ENCODE results near the gene MRPL51.
"Not testable (repeated sequence)": the region's sequence is repeated elsewhere in the genome, so short reads cannot be mapped to it uniquely, and the experiment has no call there.

The MRPL51 gene

DNA sequence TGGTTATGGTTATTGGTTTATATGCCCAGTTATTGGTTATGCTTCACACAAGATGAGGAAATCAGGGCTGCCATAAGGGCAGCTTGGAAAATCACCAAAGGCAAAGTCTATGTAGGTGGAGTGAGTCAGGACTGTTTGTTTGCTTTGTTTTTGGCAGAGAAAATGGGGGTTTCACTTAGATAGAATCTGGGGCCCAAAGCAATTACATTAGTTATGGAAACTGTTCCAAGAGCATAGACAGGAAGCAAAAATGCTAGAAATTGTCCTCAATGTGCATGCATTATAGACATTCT lies 24.8 kb downstream of the MRPL51 start:
- H3K27ac ChIP-seq (ENCODE audit: insufficient read depth, low read depth, low read length, poor library complexity, severe bottlenecking): no peak overlapping the region
- no peak overlapping the region for H3K4me3 ChIP-seq (ENCODE audit: insufficient read depth, low read depth, low read length)
- H3K27me3 ChIP-seq (ENCODE audit: control insufficient read depth, insufficient read depth, low read length, poor library complexity, severe bottlenecking): peaks cover 4% of the 10 kb centered on the region
- peaks cover 12% of the 10 kb centered on the region for H3K36me3 ChIP-seq (ENCODE audit: control insufficient read depth, insufficient read depth, low read length)
- H3K4me1 ChIP-seq (ENCODE audit: control insufficient read depth, insufficient read depth, low read length): no peaks in the 10 kb centered on the region
- no peaks in the 10 kb centered on the region for H3K9me3 ChIP-seq (ENCODE audit: control insufficient read depth, low read length)

DNA sequence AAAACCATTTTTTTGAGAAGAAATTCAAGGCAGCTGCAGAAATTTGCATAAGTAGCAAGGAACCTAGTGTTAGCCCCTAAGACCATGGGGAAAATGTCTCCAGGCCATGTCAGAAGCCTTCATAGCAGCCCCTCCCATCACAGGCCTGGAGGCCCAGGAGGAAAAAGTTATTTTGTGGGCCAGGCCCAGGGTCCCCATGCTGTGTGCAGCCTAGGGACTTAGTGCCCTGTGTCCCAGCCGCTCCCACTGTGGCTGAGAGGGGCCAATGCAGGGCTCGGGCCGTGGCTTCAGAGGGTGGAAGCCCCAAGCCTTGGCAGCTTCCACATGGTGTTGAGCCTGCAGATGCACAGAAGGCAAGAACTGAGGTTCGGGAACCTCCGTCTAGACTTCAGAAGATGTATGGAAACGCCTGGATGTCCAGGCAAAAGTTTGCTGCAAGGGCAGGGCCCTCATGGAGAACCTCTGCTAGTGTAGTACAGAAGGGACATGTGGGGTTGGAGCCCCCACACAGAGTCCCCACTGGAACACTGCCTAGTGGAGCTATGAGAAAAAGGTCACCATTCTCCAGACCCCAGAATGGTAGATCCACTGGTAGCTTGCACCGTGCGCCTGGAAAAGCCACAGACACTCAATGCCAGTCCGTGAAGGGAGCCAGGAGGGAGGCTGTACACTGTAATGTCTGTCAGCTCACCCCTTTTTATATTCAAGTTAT lies 25.3 kb downstream of the MRPL51 start:
- not testable (repeated sequence) for H3K27me3 ChIP-seq (ENCODE audit: control insufficient read depth, insufficient read depth, low read length, poor library complexity, severe bottlenecking); H3K4me1 ChIP-seq (ENCODE audit: control insufficient read depth, insufficient read depth, low read length); H3K9me3 ChIP-seq (ENCODE audit: control insufficient read depth, low read length); H3K4me3 ChIP-seq (ENCODE audit: insufficient read depth, low read depth, low read length); H3K27ac ChIP-seq (ENCODE audit: insufficient read depth, low read depth, low read length, poor library complexity, severe bottlenecking)
- peaks cover 12% of the 10 kb centered on the region for H3K36me3 ChIP-seq (ENCODE audit: control insufficient read depth, insufficient read depth, low read length)
- 95 to 96% methylated on average over 9 of the region's 9 CpGs for WGBS, 2 experiments

DNA sequence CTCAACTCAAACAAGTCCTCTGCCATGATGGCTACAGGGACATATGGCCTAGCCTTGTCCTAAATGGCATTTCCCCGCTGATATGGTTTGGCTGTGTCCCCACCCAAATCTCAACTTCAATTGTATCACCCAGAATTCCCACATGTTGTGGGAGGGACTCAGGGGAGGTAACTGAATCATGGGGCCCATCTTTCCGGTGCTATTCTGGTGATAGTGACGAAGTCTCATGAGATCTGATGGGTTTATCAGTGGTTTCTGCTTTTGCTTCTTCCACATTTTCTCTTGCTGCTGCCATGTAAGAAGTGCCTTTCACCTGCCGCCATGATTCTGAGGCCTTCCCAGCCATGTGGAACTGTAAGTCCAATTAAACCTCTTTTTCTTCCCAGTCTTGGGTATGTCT lies 26.3 kb downstream of the MRPL51 start:
- H3K9me3 ChIP-seq (ENCODE audit: control insufficient read depth, low read length); H3K4me3 ChIP-seq (ENCODE audit: insufficient read depth, low read depth, low read length); H3K4me1 ChIP-seq (ENCODE audit: control insufficient read depth, insufficient read depth, low read length); H3K27me3 ChIP-seq (ENCODE audit: control insufficient read depth, insufficient read depth, low read length, poor library complexity, severe bottlenecking); H3K27ac ChIP-seq (ENCODE audit: insufficient read depth, low read depth, low read length, poor library complexity, severe bottlenecking): not testable (repeated sequence)
- H3K36me3 ChIP-seq (ENCODE audit: control insufficient read depth, insufficient read depth, low read length): peaks cover 15% of the 10 kb centered on the region
- 83 to 85% methylated on average over 4 of the region's 4 CpGs for WGBS, 2 experiments

DNA sequence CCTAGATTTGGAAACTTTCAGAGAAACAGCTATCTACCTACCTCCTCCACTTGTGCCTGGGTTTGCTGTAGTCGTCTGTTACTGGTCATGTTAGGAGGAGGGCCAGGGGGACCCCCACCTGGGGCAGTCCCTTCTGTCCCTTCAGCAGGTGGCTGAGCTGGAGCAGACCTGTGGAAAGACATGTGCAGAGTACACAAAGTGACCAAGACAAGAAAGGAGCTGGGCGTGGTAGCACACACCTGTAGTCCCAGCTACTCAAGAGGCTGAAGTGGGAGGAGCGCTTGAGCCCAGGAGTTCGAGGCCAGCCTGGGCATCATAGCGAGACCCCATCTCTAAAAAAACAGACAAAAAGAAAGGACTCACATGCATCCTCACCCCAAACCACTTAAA lies 26.9 kb downstream of the MRPL51 start:
- H3K4me3 ChIP-seq (ENCODE audit: insufficient read depth, low read depth, low read length): no peak overlapping the region
- H3K9me3 ChIP-seq (ENCODE audit: control insufficient read depth, low read length): no peaks in the 10 kb centered on the region
- 95 to 96% methylated on average over 5 of the region's 5 CpGs for WGBS, 2 experiments
- H3K27ac ChIP-seq (ENCODE audit: insufficient read depth, low read depth, low read length, poor library complexity, severe bottlenecking): no peak overlapping the region
- H3K4me1 ChIP-seq (ENCODE audit: control insufficient read depth, insufficient read depth, low read length): no peaks in the 10 kb centered on the region
- peaks cover 15% of the 10 kb centered on the region for H3K36me3 ChIP-seq (ENCODE audit: control insufficient read depth, insufficient read depth, low read length)
- H3K27me3 ChIP-seq (ENCODE audit: control insufficient read depth, insufficient read depth, low read length, poor library complexity, severe bottlenecking): no peaks in the 10 kb centered on the region

DNA sequence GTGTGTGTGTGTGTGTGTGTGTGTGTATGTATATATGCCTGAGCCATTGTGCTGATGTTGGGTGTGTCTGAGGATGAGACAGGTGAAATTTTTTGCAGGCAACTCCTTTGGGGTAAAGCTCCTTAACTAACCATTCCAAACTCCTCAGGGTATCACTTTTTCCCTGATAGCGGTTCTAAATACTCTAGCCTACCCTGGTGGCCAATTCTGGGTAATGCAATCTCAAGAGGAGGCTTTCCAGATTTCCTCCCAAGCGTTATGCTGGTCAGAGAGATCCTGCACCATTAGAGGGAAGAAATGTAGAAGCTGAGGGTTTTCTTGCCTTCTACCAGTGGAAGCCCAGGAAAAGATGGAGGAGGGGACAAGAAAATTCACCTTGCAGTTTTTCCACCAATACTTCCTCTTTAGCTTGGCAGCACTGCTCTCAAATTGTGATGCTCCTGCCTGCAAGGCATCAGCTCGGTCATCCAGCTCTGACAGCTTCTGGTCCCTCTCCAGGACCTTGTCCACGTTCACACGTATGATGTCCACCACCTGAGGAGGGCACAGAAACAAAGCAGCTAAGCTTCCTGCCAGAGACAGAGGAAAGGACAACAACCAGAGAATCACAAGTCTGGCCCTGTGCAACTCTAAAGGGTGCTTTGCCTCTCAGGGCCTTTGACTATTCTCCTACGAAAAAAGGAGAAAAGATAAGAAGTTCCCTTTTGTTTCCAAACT lies 27.4 kb downstream of the MRPL51 start:
- Histone ChIP-seq H3K4me3 (ENCODE audit: insufficient read depth, low read depth, low read length) (no peak overlapping the region), H3K27me3 (ENCODE audit: control insufficient read depth, insufficient read depth, low read length, poor library complexity, severe bottlenecking) (no peaks in the 10 kb centered on the region), H3K27ac (ENCODE audit: insufficient read depth, low read depth, low read length, poor library complexity, severe bottlenecking) (no peak overlapping the region), H3K9me3 (ENCODE audit: control insufficient read depth, low read length) (no peaks in the 10 kb centered on the region), H3K4me1 (ENCODE audit: control insufficient read depth, insufficient read depth, low read length) (no peaks in the 10 kb centered on the region), H3K36me3 (ENCODE audit: control insufficient read depth, insufficient read depth, low read length) (peaks cover 15% of the 10 kb centered on the region)
- WGBS, 2 experiments: 63 to 70% methylated on average over 6 of the region's 6 CpGs

DNA sequence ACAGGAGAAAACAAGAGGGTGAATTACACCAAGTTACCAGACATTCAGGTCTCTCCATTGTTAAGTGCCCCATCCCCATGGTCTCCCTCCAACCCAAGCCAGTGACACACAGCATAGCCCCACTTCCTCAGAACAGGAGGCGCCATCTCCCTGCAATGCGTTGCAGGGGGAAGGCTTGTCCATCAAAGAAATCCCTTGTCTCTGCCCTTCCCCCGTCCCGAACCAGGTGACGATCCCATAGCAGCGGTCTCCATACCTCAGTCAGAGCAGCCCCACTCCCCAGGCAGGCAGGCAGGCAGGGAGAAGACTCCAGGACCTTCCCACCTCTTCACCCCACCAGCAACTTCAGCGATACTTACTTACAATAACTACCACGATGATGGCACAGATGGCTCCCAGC lies 28.5 kb downstream of the MRPL51 start:
- Histone ChIP-seq H3K27ac (ENCODE audit: insufficient read depth, low read depth, low read length, poor library complexity, severe bottlenecking) (no peak overlapping the region), H3K4me1 (ENCODE audit: control insufficient read depth, insufficient read depth, low read length) (no peaks in the 10 kb centered on the region), H3K9me3 (ENCODE audit: control insufficient read depth, low read length) (no peaks in the 10 kb centered on the region), H3K36me3 (ENCODE audit: control insufficient read depth, insufficient read depth, low read length) (peaks cover 15% of the 10 kb centered on the region), H3K4me3 (ENCODE audit: insufficient read depth, low read depth, low read length) (no peak overlapping the region), H3K27me3 (ENCODE audit: control insufficient read depth, insufficient read depth, low read length, poor library complexity, severe bottlenecking) (no peaks in the 10 kb centered on the region)
- WGBS, 2 experiments: 91 to 93% methylated on average over 8 of the region's 8 CpGs

DNA sequence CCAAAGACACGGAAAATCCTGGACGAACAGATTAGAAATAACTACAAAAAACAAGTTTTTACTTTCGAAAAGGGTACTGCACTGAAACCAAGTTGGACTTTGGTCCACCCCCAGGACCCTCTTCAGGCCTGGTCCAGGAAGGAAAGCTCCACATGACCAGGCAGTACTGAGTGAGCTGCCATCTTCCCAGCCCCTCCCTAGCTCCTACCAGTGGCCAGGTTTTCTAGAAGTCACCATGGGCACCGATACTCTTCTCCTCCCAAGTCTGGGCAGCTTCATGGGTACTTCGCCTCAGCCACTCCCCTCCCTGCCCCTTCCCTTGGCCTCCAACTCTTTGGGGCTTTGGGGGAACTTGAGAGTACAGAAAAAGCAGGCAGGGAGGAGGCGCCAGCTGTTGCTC lies 29.2 kb downstream of the MRPL51 start:
- Histone ChIP-seq H3K36me3 (ENCODE audit: control insufficient read depth, insufficient read depth, low read length) (peaks cover 15% of the 10 kb centered on the region), H3K4me3 (ENCODE audit: insufficient read depth, low read depth, low read length) (no peak overlapping the region), H3K4me1 (ENCODE audit: control insufficient read depth, insufficient read depth, low read length) (no peaks in the 10 kb centered on the region), H3K27me3 (ENCODE audit: control insufficient read depth, insufficient read depth, low read length, poor library complexity, severe bottlenecking) (no peaks in the 10 kb centered on the region), H3K9me3 (ENCODE audit: control insufficient read depth, low read length) (no peaks in the 10 kb centered on the region), H3K27ac (ENCODE audit: insufficient read depth, low read depth, low read length, poor library complexity, severe bottlenecking) (no peak overlapping the region)
- 95 to 96% methylated on average over 6 of the region's 6 CpGs for WGBS, 2 experiments

DNA sequence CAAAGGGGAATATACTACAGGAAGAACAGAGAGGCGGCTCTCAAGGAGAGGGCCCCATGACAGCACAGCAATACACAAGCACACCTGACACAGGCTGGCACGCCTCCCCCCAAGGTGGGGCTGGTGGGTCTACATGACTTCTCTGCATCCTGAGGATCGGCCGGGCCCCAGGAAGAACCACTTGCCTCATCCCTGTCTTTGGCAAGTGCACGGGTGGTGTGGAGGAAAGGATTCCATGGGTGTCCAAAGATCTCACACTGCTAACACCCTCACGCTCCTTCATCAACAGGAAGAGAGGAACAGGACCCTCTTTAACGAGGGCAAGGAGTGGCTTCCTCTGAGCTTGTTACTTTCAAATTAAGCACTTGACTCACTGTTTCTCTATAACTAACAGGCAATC lies 29.8 kb downstream of the MRPL51 start:
- no peaks in the 10 kb centered on the region for H3K27me3 ChIP-seq (ENCODE audit: control insufficient read depth, insufficient read depth, low read length, poor library complexity, severe bottlenecking)
- no peak overlapping the region for H3K27ac ChIP-seq (ENCODE audit: insufficient read depth, low read depth, low read length, poor library complexity, severe bottlenecking)
- no peaks in the 10 kb centered on the region for H3K4me1 ChIP-seq (ENCODE audit: control insufficient read depth, insufficient read depth, low read length)
- H3K4me3 ChIP-seq (ENCODE audit: insufficient read depth, low read depth, low read length): no peak overlapping the region
- 92 to 96% methylated on average over 7 of the region's 7 CpGs for WGBS, 2 experiments
- H3K36me3 ChIP-seq (ENCODE audit: control insufficient read depth, insufficient read depth, low read length): peaks cover 15% of the 10 kb centered on the region
- H3K9me3 ChIP-seq (ENCODE audit: control insufficient read depth, low read length): no peaks in the 10 kb centered on the region

DNA sequence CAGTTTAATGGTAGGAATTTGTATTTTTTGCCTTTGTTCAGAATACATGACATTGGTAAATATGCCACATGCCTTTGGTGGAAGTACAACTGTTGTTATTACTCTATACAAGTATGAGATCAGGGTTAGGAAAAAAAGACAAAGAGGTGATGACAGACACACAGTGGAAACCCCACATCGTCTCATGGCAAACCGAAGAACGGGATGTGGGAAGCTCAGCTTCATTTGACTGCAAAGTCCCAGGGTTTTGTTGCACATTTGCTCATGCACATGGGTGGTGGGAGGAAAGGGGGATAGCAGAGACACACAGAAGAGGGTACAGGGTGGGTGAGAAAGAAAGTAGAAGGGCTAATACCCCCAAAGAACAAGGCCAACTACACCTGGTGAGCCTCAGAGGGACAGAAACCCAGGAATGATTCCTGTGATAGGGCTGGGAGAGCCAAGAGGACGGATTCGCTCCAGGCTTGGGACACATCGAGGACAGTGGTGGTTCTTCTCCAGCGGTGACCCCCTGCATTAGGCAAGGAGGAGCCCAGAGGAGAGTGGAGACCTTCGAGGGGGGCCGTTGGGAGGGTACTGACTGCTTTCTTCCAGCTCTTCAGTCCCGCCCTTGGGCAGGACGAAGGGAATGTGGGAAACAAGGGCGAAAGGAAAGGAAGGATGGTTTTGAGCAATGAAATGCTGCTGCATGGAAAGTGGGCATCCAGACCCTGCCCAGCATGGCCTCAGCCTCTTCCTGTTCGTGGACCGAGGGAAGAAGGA lies 30.6 kb downstream of the MRPL51 start:
- Histone ChIP-seq H3K9me3 (ENCODE audit: control insufficient read depth, low read length) (no peaks in the 10 kb centered on the region), H3K27ac (ENCODE audit: insufficient read depth, low read depth, low read length, poor library complexity, severe bottlenecking) (no peak overlapping the region), H3K4me3 (ENCODE audit: insufficient read depth, low read depth, low read length) (no peak overlapping the region), H3K4me1 (ENCODE audit: control insufficient read depth, insufficient read depth, low read length) (no peaks in the 10 kb centered on the region), H3K36me3 (ENCODE audit: control insufficient read depth, insufficient read depth, low read length) (peaks cover 15% of the 10 kb centered on the region), H3K27me3 (ENCODE audit: control insufficient read depth, insufficient read depth, low read length, poor library complexity, severe bottlenecking) (no peaks in the 10 kb centered on the region)
- 93 to 96% methylated on average over 14 of the region's 14 CpGs for WGBS, 2 experiments

DNA sequence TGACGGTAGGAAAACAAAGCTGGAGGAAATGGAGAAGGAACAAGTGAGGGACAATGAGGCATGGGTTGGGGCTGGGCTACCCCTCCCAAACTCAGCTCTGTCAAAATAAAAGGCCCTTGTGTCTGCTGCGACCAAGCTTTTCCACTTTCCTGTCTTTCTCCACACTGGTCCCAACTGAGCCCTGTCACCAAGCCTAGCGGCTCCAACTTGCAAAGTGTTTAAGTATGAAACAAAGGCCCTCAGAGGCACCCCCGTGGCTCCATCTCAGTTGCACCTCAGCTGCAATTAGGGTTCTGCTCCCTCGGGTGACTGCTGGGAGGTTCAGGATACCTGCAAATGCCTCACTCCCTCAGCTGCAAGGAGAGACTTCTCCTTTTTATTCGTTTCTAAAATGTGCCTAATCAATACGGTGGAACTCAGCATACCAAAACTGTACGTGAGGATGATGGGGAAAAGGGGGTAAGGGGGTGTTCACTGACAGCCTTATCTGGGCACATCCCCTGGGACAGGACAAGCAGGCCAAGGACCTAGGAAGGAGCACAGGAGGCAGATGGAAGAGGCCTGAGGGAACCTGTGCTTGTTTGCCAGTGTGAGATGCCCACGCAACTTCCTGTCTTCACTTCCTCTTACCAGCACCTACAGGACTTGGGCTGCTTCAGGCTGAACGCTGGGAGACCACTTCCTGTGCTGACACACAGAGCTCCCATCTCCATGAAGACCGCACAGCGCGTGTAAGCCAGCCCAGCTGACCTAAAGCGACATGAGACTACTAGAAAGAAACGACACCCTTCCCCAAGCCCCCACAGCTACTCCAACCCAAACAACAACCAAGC lies 31.4 kb downstream of the MRPL51 start:
- no peak overlapping the region for H3K4me3 ChIP-seq (ENCODE audit: insufficient read depth, low read depth, low read length)
- H3K27me3 ChIP-seq (ENCODE audit: control insufficient read depth, insufficient read depth, low read length, poor library complexity, severe bottlenecking): no peaks in the 10 kb centered on the region
- 93 to 94% methylated on average over 15 of the region's 15 CpGs for WGBS, 2 experiments
- H3K4me1 ChIP-seq (ENCODE audit: control insufficient read depth, insufficient read depth, low read length): no peaks in the 10 kb centered on the region
- no peaks in the 10 kb centered on the region for H3K9me3 ChIP-seq (ENCODE audit: control insufficient read depth, low read length)
- peaks cover 15% of the 10 kb centered on the region for H3K36me3 ChIP-seq (ENCODE audit: control insufficient read depth, insufficient read depth, low read length)
- no peak overlapping the region for H3K27ac ChIP-seq (ENCODE audit: insufficient read depth, low read depth, low read length, poor library complexity, severe bottlenecking)

Data from ectodermal cell (in vitro differentiated cells).